NCI-H2107 treated with DMSO at 0.1 percent for 48 hours (cell line): ENCODE measurements around the gene PCK1.

Experiments
- DNase-seq: peaks from one replicate; lab custom pipeline; 2025; ENCODE audit not compliant: unreplicated experiment; lab: John Stamatoyannopoulos, UW

Gene PCK1

GRCh38 chr20:57536120-57536708 is 24.7 kb upstream of the PCK1 start:
- no peak for DNase-seq

GRCh38 chr20:57536771-57537724 is 23.9 kb upstream of the PCK1 start:
- DNase-seq, result no peak

GRCh38 chr20:57537822-57538221 is 23.1 kb upstream of the PCK1 start:
- no peak for DNase-seq

- DNase-seq, result no peak
These were observed 21.0 kb upstream of the PCK1 start for GRCh38 chr20:57539889-57540288.

GRCh38 chr20:57540890-57541580 is 19.9 kb upstream of the PCK1 start:
- no peak for DNase-seq

GRCh38 chr20:57543754-57544153 is 17.2 kb upstream of the PCK1 start:
- DNase-seq, result no peak

GRCh38 chr20:57544838-57545564 is 15.9 kb upstream of the PCK1 start:
- DNase-seq, result no peak

- DNase-seq, result no peak
These were observed 14.8 kb upstream of the PCK1 start for GRCh38 chr20:57545927-57546662.

- no peak for DNase-seq
These were observed 13.8 kb upstream of the PCK1 start for GRCh38 chr20:57546956-57547649.

GRCh38 chr20:57548177-57549058 is 12.5 kb upstream of the PCK1 start:
- no peak for DNase-seq

GRCh38 chr20:57552471-57552870 is 8.4 kb upstream of the PCK1 start:
- no peak for DNase-seq

- DNase-seq, result no peak
These were observed 7.4 kb upstream of the PCK1 start for GRCh38 chr20:57553376-57554018.

GRCh38 chr20:57555457-57556184 is 5.3 kb upstream of the PCK1 start:
- no peak for DNase-seq

GRCh38 chr20:57556980-57557274 is 4.0 kb upstream of the PCK1 start:
- no peak for DNase-seq

GRCh38 chr20:57557926-57558613 is 2.8 kb upstream of the PCK1 start:
- no peak for DNase-seq

GRCh38 chr20:57558614-57559288 is 2.2 kb upstream of the PCK1 start:
- no peak for DNase-seq

GRCh38 chr20:57559289-57559634 is 1.6 kb upstream of the PCK1 start:
- DNase-seq, result no peak
